ENCODE measurements around the gene TUBB2B. TPM values are rescaled to one million over a fixed set of nuclear protein-coding genes. Genes with fewer than 3 reads are reported as not detected.

The TUBB2B gene
- total RNA-seq, 1 experiment from 2014 or later: 0.86 TPM

DNA sequence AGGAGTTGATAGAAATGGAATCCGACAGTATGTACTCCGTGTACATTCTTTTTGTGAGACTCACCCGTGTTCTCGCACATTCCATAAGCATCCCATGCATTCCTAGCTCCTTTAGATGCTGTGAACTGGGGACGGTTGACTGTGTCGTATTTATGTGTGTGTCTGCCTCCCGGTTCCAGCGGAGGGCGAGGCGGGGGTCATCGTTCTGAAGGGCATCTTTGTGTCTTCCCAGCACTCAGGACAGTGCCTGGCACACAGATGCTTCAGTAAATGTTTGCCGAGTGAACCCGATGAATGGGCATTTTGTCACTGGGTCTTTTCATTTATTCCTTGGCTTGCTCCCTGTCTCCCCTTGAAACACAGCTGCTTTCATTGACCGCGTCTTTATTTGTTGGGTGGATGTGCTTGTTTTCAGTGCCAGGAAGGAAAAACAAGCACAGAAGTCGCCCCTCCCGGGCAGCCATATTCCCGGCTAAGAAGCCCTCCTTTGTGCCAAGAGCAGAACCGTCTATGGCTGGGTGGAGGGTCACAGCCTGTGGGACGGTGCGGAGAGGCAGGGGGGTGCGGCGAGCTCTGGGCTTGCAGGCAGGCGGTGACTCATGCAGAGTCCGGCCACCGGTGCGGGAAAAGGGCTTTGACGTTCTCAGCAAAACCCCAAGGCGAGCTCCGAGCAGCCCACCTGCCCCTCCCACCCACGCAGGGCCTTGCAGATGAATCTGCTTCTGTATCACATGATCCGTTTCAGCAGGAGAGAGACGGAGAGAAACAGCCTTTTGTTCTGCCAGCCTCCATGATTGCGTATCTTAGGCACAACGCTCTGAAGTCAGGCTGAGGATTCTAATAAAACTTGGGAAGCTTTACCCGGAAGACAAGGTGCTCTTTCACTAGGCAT is 20.0 kb upstream of the TUBB2B start (continued):
- TF ChIP-seq, protein P1, sequence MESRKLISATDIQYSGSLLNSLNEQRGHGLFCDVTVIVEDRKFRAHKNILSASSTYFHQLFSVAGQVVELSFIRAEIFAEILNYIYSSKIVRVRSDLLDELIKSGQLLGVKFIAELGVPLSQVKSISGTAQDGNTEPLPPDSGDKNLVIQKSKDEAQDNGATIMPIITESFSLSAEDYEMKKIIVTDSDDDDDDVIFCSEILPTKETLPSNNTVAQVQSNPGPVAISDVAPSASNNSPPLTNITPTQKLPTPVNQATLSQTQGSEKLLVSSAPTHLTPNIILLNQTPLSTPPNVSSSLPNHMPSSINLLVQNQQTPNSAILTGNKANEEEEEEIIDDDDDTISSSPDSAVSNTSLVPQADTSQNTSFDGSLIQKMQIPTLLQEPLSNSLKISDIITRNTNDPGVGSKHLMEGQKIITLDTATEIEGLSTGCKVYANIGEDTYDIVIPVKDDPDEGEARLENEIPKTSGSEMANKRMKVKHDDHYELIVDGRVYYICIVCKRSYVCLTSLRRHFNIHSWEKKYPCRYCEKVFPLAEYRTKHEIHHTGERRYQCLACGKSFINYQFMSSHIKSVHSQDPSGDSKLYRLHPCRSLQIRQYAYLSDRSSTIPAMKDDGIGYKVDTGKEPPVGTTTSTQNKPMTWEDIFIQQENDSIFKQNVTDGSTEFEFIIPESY (IDR thresholded peaks at IDR 0.05; ENCODE audit: extremely low read depth, insufficient replicate concordance, low read length): no peak
- TF ChIP-seq YY1 (IDR thresholded peaks at IDR 0.05; ENCODE audit: extremely low read depth, insufficient replicate concordance, low read depth, low read length): no peak

DNA sequence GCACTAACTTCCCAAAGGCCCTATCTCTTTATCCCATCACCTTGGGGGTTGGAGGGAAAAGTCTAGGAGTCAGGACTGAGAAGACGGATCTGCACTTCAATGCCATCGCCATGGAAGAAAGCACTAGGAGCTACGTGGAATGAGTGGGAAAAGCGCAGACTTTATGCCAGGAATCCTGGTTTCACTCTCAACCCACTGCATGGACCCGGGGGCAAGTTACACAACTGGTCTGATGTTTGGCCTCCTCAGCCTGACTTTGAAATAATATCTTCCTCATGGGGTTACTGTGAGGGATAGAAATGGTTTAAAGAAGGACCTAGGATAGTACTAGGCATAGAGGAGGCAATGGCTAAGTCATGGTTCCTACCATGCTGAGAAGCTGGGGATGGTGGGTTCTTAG is 17.8 kb upstream of the TUBB2B start:
- no peaks in the 10 kb centered on the region for H4K20me1 ChIP-seq (ENCODE audit: insufficient read depth)
- CTCF ChIA-PET: no interaction called here
- H3K4me2 ChIP-seq (ENCODE audit: low read length): no peak overlapping the region
- ATAC-seq (no peak), DNase-seq (ENCODE audit: low read depth, low spot score) (no peak)
- intact Hi-C loops (cut with micrococcal nuclease): no loop called here
- no peaks in the 10 kb centered on the region for H3K27me3 ChIP-seq (ENCODE audit: insufficient read depth, low read length)
- no peaks in the 10 kb centered on the region for H3K9me3 ChIP-seq (ENCODE audit: control insufficient read depth in 1 of 2, insufficient read depth in 1 of 2, low read depth in 1 of 2, low read length in 2 of 2)
- no peak overlapping the region for H3K4me3 ChIP-seq (replicated peaks in 1 of 2; ENCODE audit: low read depth in 1 of 2, low read length in 2 of 2)
- RAD21 ChIA-PET (ENCODE audit: low non-redundant PET in 1 of 2, low total read pairs in 2 of 2, uncharacterized antibody in 2 of 2, unreplicated experiment in 2 of 2): no interaction called here
- no peaks in the 10 kb centered on the region for H3K79me2 ChIP-seq (ENCODE audit: insufficient read depth, low read length)
- POLR2A ChIA-PET: no interaction called here
- no TSS peak for BruUV-seq (replicated peaks)
- no peak overlapping the region for H3K9ac ChIP-seq (ENCODE audit: low read length)
- no peaks in the 10 kb centered on the region for H3K36me3 ChIP-seq (ENCODE audit: control insufficient read depth in 1 of 2, insufficient read depth in 2 of 2, low read length in 2 of 2)
- TF ChIP-seq ELF1 (IDR thresholded peaks at IDR 0.05; ENCODE audit: borderline replicate concordance, low read depth) (no peak), POLR2AphosphoS5 (IDR thresholded peaks at IDR 0.05; ENCODE audit: low read depth, low read length) (no peak), TCF7L2 (IDR thresholded peaks at IDR 0.05; ENCODE audit: borderline replicate concordance, extremely low read depth, insufficient read depth, insufficient read length) (no peak), SRF (IDR thresholded peaks at IDR 0.05; ENCODE audit: low read depth) (no peak), RAD21 (IDR thresholded peaks at IDR 0.05; ENCODE audit: low read depth) (no peak), CBX3 (IDR thresholded peaks at IDR 0.05; ENCODE audit: low read depth) (no peak), EZH2phosphoT487 (IDR thresholded peaks at IDR 0.05; ENCODE audit: borderline replicate concordance) (no peak), CEBPB (IDR thresholded peaks at IDR 0.05; ENCODE audit: low read depth) (no peak)
- TF ChIP-seq, protein P1 (IDR thresholded peaks at IDR 0.05; ENCODE audit: extremely low read depth, insufficient replicate concordance, low read length): no peak
- TF ChIP-seq, protein P2, sequence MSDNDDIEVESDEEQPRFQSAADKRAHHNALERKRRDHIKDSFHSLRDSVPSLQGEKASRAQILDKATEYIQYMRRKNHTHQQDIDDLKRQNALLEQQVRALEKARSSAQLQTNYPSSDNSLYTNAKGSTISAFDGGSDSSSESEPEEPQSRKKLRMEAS (IDR thresholded peaks at IDR 0.05): no peak
- TF ChIP-seq, protein P3, sequence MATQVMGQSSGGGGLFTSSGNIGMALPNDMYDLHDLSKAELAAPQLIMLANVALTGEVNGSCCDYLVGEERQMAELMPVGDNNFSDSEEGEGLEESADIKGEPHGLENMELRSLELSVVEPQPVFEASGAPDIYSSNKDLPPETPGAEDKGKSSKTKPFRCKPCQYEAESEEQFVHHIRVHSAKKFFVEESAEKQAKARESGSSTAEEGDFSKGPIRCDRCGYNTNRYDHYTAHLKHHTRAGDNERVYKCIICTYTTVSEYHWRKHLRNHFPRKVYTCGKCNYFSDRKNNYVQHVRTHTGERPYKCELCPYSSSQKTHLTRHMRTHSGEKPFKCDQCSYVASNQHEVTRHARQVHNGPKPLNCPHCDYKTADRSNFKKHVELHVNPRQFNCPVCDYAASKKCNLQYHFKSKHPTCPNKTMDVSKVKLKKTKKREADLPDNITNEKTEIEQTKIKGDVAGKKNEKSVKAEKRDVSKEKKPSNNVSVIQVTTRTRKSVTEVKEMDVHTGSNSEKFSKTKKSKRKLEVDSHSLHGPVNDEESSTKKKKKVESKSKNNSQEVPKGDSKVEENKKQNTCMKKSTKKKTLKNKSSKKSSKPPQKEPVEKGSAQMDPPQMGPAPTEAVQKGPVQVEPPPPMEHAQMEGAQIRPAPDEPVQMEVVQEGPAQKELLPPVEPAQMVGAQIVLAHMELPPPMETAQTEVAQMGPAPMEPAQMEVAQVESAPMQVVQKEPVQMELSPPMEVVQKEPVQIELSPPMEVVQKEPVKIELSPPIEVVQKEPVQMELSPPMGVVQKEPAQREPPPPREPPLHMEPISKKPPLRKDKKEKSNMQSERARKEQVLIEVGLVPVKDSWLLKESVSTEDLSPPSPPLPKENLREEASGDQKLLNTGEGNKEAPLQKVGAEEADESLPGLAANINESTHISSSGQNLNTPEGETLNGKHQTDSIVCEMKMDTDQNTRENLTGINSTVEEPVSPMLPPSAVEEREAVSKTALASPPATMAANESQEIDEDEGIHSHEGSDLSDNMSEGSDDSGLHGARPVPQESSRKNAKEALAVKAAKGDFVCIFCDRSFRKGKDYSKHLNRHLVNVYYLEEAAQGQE (IDR thresholded peaks at IDR 0.05; ENCODE audit: low read depth): no peak
- H3K4me1 ChIP-seq (ENCODE audit: control insufficient read depth in 1 of 2, insufficient read depth in 2 of 2, low read length in 2 of 2): peaks cover 0 to 10% of the 10 kb centered on the region in 2 experiments; a peak in 2 of 4 replicates
- H3K27ac ChIP-seq (ENCODE audit: low read depth, low read length): no peak overlapping the region
- H3K9me2 ChIP-seq (ENCODE audit: insufficient read depth): no peaks in the 10 kb centered on the region
- H2AFZ ChIP-seq (ENCODE audit: low read depth, low read length, poor library complexity, severe bottlenecking): no peak overlapping the region

All from HCT116 (cell line).